Subcutaneous adipose tissue (tissue), 4 donors: ENCODE data around the gene CARS1. TPM values are rescaled to one million over a fixed set of nuclear protein-coding genes. Genes with fewer than 3 reads are reported as not detected.

Source experiments
- total RNA-seq, 4 donors: library from RNA; depleted of rRNA; stranded (reverse); fragments of >200 nt; gene quantifications; one replicate each; pipeline ENCODE4 v1.1.0, GENCODE V29; 2016
- TF ChIP-seq, protein P1 (sequence below): fragments of 450-650 bp; IDR thresholded peaks from one replicate; pipeline ENCODE4 v1.5.1; 2016; ENCODE audit warnings: low read depth, mild to moderate bottlenecking, control low read depth, antibody characterized with exemption, moderate library complexity

The CARS1 gene
- total RNA-seq, 4 donors from 2014 or later, result 30.4 to 59.5 (median 36.1) TPM

DNA sequence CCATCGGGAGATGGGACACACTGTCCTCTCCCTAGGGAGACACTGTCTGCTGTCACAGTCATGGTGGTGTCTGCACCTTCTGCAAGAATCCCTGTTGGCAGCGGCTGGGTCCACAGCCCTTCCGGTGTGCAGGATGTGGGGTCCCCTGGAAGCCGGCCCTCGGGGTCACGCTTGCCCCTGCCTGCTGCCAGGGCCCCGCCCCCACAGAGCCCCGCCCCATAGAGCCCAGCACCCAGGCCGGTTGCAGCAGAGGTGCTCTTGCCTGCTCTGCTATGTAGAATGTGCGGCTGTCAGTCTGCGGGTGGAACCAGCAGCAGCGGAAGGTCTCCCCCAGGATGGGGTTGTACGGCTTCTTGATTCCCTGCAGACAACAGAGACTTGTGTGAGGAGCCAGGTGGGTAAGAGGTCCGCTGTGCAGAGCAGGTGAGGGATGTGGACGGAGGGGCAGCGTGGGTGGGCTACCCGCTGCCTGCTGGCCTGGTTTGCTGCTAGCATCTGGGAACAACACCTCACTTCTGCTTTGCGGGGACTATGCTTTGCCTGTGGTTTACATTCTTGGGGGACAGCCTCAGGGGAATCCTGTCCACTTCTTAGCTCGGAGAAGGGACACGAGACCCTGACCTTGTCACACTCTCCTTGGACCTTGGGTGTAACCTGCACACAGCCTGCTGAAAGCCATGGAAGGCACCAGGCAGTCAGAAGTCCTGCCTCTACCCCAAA, 44.9 kb upstream of the CARS1 start:
- TF ChIP-seq, protein P1, sequence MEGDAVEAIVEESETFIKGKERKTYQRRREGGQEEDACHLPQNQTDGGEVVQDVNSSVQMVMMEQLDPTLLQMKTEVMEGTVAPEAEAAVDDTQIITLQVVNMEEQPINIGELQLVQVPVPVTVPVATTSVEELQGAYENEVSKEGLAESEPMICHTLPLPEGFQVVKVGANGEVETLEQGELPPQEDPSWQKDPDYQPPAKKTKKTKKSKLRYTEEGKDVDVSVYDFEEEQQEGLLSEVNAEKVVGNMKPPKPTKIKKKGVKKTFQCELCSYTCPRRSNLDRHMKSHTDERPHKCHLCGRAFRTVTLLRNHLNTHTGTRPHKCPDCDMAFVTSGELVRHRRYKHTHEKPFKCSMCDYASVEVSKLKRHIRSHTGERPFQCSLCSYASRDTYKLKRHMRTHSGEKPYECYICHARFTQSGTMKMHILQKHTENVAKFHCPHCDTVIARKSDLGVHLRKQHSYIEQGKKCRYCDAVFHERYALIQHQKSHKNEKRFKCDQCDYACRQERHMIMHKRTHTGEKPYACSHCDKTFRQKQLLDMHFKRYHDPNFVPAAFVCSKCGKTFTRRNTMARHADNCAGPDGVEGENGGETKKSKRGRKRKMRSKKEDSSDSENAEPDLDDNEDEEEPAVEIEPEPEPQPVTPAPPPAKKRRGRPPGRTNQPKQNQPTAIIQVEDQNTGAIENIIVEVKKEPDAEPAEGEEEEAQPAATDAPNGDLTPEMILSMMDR, result no peak

DNA sequence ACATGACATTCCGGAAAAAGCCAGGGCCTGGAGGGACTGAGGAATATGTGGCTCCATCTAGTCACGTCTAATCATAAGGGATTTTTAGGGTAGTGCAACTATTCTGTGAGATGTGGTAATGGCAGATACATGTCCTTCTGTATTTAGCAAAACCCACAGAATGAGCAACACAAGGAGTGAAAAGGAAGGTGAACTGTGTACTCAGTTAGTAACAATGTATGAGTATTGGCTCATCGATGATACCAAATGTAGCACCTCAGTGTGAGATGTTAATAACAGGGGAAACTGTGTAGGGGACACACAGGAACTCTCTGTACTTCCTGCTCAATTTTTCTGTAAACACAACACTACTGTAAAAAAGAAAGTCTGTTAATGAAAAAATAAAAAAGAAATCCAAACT, 42.0 kb upstream of the CARS1 start:
- TF ChIP-seq, protein P1, result no peak

DNA sequence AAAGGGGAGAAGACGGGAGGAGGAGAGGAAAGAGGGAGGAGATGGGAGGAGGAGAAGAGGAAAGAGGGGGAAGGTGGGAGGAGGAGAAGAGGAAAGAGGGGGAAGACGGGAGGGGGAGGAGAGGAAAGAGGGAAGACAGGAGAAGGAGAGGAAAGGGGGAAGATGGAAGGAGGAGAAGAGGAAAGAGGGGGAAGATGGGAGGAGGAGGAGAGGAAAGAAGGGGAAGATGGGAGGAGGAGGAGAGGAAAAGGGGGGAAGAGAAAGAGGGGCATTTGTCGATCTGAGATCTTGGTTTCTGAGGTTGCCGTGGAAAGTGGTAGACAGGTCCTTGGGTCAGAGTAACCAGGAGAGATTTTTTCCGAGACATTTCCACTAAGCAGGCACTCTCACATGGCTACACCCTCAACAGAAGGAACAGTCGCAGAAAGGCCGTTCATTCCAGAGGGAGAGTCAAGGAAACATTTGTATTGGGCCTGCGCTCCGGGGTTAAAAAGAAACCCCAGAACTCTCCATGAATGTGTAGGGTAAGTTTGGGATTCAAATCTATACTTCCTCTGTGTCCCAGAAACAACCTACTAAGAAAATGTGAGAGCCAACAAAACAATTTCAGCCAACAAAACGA, 39.8 kb upstream of the CARS1 start:
- TF ChIP-seq, protein P1, result no peak

DNA sequence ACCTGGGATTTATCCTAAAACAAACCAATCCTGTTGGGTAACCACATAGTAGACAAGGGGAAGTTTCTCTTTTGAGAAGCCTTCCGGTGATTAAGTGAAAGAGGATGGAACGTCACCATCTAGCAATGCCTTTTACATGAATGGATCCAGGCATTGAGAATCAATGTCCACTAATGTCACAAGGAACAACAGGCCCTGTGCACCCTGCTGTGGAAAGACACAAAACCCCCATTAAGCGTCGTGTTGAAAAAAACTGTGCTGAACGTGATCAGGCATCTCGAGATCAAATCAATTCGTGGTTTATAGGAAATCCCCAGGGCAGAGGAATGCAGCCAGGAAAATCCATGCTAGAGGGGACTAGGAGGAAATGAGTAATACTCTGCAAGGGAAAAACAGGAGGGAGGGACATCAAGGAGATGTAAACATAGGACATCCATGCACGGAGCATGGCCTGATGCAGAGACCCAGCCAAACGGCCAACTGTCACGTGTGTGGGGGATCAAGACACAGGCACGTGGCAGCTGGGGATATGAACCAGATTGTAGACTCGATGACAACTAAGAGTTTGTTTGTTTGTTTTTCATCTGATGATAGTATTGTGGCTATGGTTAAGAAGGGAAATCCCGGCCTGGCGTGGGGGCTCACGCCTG, 38.6 kb upstream of the CARS1 start:
- TF ChIP-seq, protein P1, result no peak

DNA sequence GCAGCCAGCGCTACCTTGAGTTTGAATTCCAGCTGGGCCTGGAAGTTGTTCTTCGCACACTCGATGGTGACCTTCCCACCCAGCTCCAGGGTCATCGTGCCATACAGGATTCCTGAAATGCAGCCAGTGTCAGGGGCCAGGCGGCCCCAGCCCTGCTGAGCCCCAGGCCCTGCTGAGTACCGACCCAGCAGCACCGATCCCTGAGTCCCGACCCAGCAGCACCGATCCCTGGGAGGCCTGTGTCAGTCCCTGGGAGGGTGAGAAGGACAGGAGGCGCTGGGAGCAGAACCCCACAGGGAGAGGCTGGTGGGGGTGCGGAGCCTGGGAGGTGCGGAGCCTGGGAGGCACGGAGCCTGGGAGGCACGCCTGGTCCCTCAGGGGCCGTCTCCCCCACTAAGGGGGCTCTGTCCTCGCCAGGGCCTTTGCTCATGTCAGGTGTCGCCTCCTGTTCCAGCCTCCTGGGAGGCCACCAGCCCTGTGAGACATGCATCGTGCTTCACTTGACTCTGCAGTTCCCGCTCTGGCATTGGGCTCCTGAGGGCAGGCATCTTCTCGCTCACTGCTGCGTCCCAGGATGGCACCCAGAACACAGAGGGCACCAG, 37.1 kb upstream of the CARS1 start:
- TF ChIP-seq, protein P1, result no peak

DNA sequence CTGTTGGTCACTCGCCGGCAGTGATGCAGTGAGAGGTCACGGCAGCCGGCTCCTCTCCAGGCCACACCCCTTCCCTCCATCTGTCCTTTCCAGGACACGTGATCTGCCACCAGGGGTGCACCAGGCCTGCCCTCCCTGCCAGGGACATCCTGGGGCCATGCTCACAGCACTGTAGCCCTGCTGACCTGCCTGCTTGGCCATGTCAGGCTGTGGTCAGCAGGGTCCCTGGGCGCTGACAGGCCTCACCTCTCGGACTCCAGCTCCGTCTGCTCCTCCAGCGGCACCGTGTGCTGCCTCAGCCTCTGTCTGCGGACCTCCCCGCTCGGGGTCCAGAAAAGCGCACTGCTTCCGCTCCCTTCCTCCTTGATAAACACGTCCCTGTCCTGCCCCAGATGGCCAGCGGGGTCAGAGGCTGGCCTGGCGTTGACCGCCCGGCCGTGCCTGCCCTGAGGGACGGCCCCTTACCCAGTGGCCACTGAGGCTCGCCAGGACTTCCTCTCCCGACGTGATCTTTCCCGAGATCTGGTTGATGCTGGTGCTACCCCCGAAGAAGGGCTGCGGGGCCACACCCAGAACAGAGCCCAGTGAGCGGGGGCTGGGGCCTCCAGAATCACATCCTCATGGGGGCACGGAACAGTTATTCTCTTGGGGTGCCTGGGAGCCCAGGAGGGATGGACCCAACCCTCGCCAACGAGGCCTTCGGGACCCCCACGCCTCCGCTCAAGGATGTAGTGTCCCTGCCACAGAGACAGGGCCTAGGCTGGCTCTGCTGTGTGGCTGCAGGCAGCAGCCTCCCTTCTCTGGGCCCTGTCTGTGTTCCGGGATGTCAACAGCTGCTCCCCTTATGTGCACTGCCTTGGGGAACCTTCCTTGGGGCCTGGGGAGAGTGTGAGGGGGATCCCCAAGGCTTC, 36.3 kb upstream of the CARS1 start:
- TF ChIP-seq, protein P1, result no peak
